CD8-positive, alpha-beta memory T cell (primary cell): ENCODE measurements around the gene ITGB6. TPM values are rescaled to one million over a fixed set of nuclear protein-coding genes. Genes with fewer than 3 reads are reported as not detected.

Source experiments
- CTCF ChIA-PET: fragments of 350-600 bp; sonication (Branson Sonifier 250); formaldehyde crosslinking; loops from one replicate; lab custom pipeline; 2021; ENCODE audit warnings: antibody characterized with exemption; lab: Charles Lee
- POLR2A ChIA-PET: fragments of 350-600 bp; sonication (Branson Sonifier 250); formaldehyde crosslinking; loops from one replicate; lab custom pipeline; 2021; ENCODE audit warnings: antibody characterized with exemption; lab: Charles Lee
- DNase-seq, 5 donors: peaks; one replicate each; pipeline versions ENCODE4 v3.0.0 to v3.0.0-alpha.2; 2020 to 2022; ENCODE audit warnings: mixed read lengths in 1 of 5
- H3K27ac ChIP-seq: one replicate; pipeline ENCODE4 v1.7.0; 2013; ENCODE audit warnings: low read depth, mild to moderate bottlenecking, low read length, moderate library complexity
- H3K27me3 ChIP-seq: 2 replicates; pipeline ENCODE4 v1.7.0; 2013; ENCODE audit warnings: low read length, mild to moderate bottlenecking; ENCODE audit not compliant: insufficient read depth, poor library complexity, severe bottlenecking
- H3K36me3 ChIP-seq: 2 replicates; pipeline ENCODE4 v1.7.0; 2013; ENCODE audit warnings: mild to moderate bottlenecking, low read length, moderate library complexity; ENCODE audit not compliant: insufficient read depth
- H3K4me1 ChIP-seq: 2 replicates; pipeline ENCODE4 v1.7.0; 2013; ENCODE audit warnings: mild to moderate bottlenecking, low read length, moderate library complexity; ENCODE audit not compliant: insufficient read depth
- H3K4me3 ChIP-seq: 2 replicates; pipeline ENCODE4 v1.7.0; 2013; ENCODE audit warnings: mild to moderate bottlenecking, low read length
- H3K9me3 ChIP-seq: 2 replicates; pipeline ENCODE4 v1.7.0; 2013; ENCODE audit warnings: mild to moderate bottlenecking, low read length
- H3K27ac Mint-ChIP-seq, 8 donors: one replicate each; pipeline ENCODE4 v1.8.0; 2020 to 2021; ENCODE audit warnings: mixed read lengths in 8 of 8, mild to moderate bottlenecking in 6 of 8, inconsistent platforms in 3 of 8, moderate library complexity in 3 of 8
- H3K27me3 Mint-ChIP-seq, 2 donors: one replicate each; pipeline ENCODE4 v1.8.0; 2020 to 2021; ENCODE audit warnings: mixed read lengths in 2 of 2, mild to moderate bottlenecking in 1 of 2, moderate library complexity in 1 of 2
- H3K36me3 Mint-ChIP-seq, 3 donors: one replicate each; pipeline ENCODE4 v1.8.0; 2020 to 2021; ENCODE audit warnings: mixed read lengths in 3 of 3, inconsistent platforms in 1 of 3, mild to moderate bottlenecking in 1 of 3
- H3K4me1 Mint-ChIP-seq, 3 donors: one replicate each; pipeline ENCODE4 v1.8.0; 2020 to 2021; ENCODE audit warnings: mixed read lengths in 3 of 3, inconsistent platforms in 1 of 3, mild to moderate bottlenecking in 1 of 3
- H3K4me3 Mint-ChIP-seq, 7 donors: one replicate each; pipeline ENCODE4 v1.8.0; 2020 to 2021; ENCODE audit warnings: mixed read lengths in 7 of 7, mild to moderate bottlenecking in 6 of 7, moderate library complexity in 4 of 7, inconsistent platforms in 2 of 7
- H3K9me3 Mint-ChIP-seq, 5 donors: one replicate each; pipeline ENCODE4 v1.8.0; 2020 to 2022; ENCODE audit warnings: mixed read lengths in 5 of 5, mild to moderate bottlenecking in 3 of 5, moderate library complexity in 2 of 5, inconsistent platforms in 1 of 5
- polyA plus RNA-seq: library from polyadenylated mRNA; unstranded; fragments of 300-500 nt; fragmentation: Illumina TruSeq; gene quantifications from one replicate; pipeline ENCODE4 v1.2.3, GENCODE V29; 2021
- total RNA-seq, 2 experiments: library from RNA; stranded (reverse); gene quantifications; one replicate each; pipeline ENCODE4 v1.2.3, GENCODE V29; 2021

The ITGB6 gene
- total and polyA plus RNA-seq, 3 experiments from 2014 or later: not detected

DNA sequence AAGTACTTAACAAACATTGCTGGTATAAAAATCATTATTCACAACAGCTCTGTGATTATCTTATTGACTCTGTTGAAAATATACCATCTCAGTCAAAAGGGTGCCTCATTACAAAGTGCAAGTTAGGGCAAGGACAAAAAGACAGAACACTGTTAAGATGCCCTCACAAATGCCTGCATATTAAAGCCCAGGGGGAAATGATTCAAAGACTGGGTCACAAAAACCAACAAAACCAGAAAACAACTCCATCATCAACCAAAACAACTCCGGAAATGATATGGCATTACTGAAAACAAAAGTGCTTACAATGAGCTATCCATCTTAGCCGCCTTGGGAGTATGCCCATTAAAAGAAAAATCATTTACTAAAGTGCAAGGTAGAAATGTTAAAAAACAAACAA lies 147.5 kb downstream of the ITGB6 start:
- no peak for DNase-seq
- Histone ChIP-seq H3K4me3 (no peak overlapping the region), H3K9me3 (no peaks in the 10 kb centered on the region), H3K36me3 (no peaks in the 10 kb centered on the region), H3K27ac (no peak overlapping the region), H3K4me1 (no peaks in the 10 kb centered on the region), H3K27me3 (peaks cover under 1% of the 10 kb centered on the region)
- Mint-ChIP-seq H3K4me3 (no peak overlapping the region), H3K36me3 (no peaks in the 10 kb centered on the region), H3K4me1 (no peaks in the 10 kb centered on the region), H3K27me3 (peaks cover 0 to 22% of the 10 kb centered on the region in 2 donors), H3K27ac (no peak overlapping the region), H3K9me3 (peaks cover 0 to 2% (median 0%) of the 10 kb centered on the region in 5 donors)
- CTCF ChIA-PET: no interaction called here
- POLR2A ChIA-PET: no interaction called here

DNA sequence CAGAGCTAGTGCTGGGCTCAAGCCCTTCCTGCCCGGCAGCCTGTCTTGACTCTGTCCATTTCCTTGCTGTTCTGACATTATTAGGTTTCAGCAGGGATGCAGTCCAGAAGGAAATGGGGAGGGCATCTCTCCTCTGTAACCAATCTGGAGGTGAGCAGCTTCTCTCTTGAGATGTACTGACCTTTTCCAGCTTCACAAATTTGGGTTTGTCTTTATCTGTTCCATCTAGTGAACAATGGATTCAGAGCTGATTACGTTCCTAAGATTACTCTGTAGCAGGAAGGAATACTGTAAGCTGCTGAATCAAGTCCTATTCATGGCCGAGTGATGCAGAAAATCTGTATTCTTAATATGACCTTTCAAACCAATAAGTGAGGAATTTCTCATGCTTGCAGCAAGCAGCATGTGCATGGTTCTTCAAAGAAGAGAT lies 148.7 kb downstream of the ITGB6 start:
- Mint-ChIP-seq H3K4me3 (no peak overlapping the region), H3K27me3 (peaks cover 0 to 22% of the 10 kb centered on the region in 2 donors), H3K4me1 (no peaks in the 10 kb centered on the region), H3K36me3 (no peaks in the 10 kb centered on the region), H3K27ac (no peak overlapping the region), H3K9me3 (peaks cover 0 to 2% (median 0%) of the 10 kb centered on the region in 5 donors)
- Histone ChIP-seq H3K9me3 (no peaks in the 10 kb centered on the region), H3K27me3 (no peaks in the 10 kb centered on the region), H3K4me3 (no peak overlapping the region), H3K36me3 (no peaks in the 10 kb centered on the region), H3K4me1 (no peaks in the 10 kb centered on the region), H3K27ac (no peak overlapping the region)
- POLR2A ChIA-PET: no interaction called here
- no peak for DNase-seq
- CTCF ChIA-PET: no interaction called here

DNA sequence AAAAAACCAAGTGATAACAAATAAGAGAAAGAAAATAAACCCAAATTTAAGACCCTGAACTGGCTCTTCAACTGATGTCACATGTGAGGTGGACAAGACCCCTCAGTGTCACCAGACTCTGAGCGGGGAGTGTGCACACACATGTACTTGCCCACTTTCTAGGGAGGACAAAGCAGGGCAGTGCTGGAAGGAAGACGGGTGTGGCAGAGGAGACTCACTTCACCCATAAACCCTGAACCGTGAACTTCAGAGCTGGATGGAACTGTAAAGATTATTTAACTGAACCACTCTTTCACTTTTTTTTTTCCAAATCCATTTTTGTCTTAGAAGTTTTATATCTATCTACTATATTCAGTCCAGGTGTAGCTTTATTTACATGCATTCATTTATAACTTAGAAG lies 149.9 kb downstream of the ITGB6 start:
- H3K27ac ChIP-seq: no peak overlapping the region
- H3K4me3 Mint-ChIP-seq: no peak overlapping the region
- H3K36me3 ChIP-seq: no peaks in the 10 kb centered on the region
- DNase-seq: no peak
- ChIA-PET CTCF (no interaction called here), POLR2A (no interaction called here)
- H3K27me3 Mint-ChIP-seq: peaks cover 2 to 22% of the 10 kb centered on the region in 2 donors
- H3K4me1 Mint-ChIP-seq: no peaks in the 10 kb centered on the region
- H3K4me3 ChIP-seq: no peak overlapping the region
- no peaks in the 10 kb centered on the region for H3K9me3 Mint-ChIP-seq
- H3K36me3 Mint-ChIP-seq: no peaks in the 10 kb centered on the region
- H3K4me1 ChIP-seq: no peaks in the 10 kb centered on the region
- H3K27ac Mint-ChIP-seq: no peak overlapping the region
- no peaks in the 10 kb centered on the region for H3K9me3 ChIP-seq
- no peaks in the 10 kb centered on the region for H3K27me3 ChIP-seq

Other genes starting within 250 kb of the ITGB6 start
- gene PLA2R1, start 137.7 kb downstream of the ITGB6 start, total RNA-seq: not detected
- not detected for gene PLA2R1, start 137.7 kb downstream of the ITGB6 start, polyA plus RNA-seq